K562 (cell line): ENCODE measurements around the gene NRSN2. TPM values are rescaled to one million over a fixed set of nuclear protein-coding genes. Genes with fewer than 3 reads are reported as not detected.

Source experiments
- DACH1 ChIP-seq: fragments of 450-650 bp; IDR thresholded peaks from 2 replicates; pipeline ENCODE4 v1.6.1; 2018; ENCODE audit not compliant: partially characterized antibody
- ELF4 ChIP-seq: fragments of 450-650 bp; formaldehyde crosslinking; IDR thresholded peaks from 2 replicates; pipeline ENCODE4 v1.4.0; 2022; ENCODE audit warnings: missing genetic modification characterization
- ETV1 ChIP-seq: fragments of 450-650 bp; conservative IDR thresholded peaks from 2 replicates; pipeline ENCODE4 v1.6.1; 2016; ENCODE audit warnings: missing genetic modification characterization, control low read depth, low read depth, missing compliant biosample characterization
- GATAD2A ChIP-seq: fragments of 450-650 bp; IDR thresholded peaks from 2 replicates; pipeline ENCODE4 v1.6.1; 2017
- HIVEP1 ChIP-seq: fragments of 250-450 bp; sonication (Bioruptor Pico); IDR thresholded peaks from 2 replicates; pipeline ENCODE4 v1.4.0; 2020; ENCODE audit warnings: mild to moderate bottlenecking
- HMG20A ChIP-seq: fragments of 450-650 bp; formaldehyde crosslinking; conservative IDR thresholded peaks from 2 replicates; pipeline ENCODE4 v1.4.0; 2020; ENCODE audit warnings: mild to moderate bottlenecking, mixed read lengths
- ILK ChIP-seq: fragments of 450-650 bp; IDR thresholded peaks from 2 replicates; pipeline ENCODE4 v1.6.1; 2016; ENCODE audit warnings: missing genetic modification characterization, low read depth, mild to moderate bottlenecking, missing compliant biosample characterization, moderate library complexity, borderline replicate concordance
- MIER1 ChIP-seq: fragments of 450-650 bp; IDR thresholded peaks from 2 replicates; pipeline ENCODE4 v1.6.1; 2016; ENCODE audit warnings: antibody characterized with exemption, mild to moderate bottlenecking, low read depth
- PHF21A ChIP-seq: fragments of 450-650 bp; IDR thresholded peaks from 2 replicates; pipeline ENCODE4 v1.6.1; 2017; ENCODE audit warnings: low read depth, borderline replicate concordance
- TCF3 ChIP-seq: sonication (generic); formaldehyde crosslinking; IDR thresholded peaks from 2 replicates; pipeline ENCODE4 v1.4.0; 2020; ENCODE audit warnings: mild to moderate bottlenecking, missing genetic modification reagents
- XRCC4 ChIP-seq: IDR thresholded peaks from one replicate; pipeline ENCODE4 v1.6.1; 2011; ENCODE audit not compliant: insufficient read depth, insufficient read length; ENCODE audit errors: extremely low read depth
- ZNF263 ChIP-seq: sonication (generic); formaldehyde crosslinking; IDR thresholded peaks from 2 replicates; pipeline ENCODE4 v1.8.0; 2022; ENCODE audit warnings: mild to moderate bottlenecking, missing genetic modification reagents, borderline replicate concordance
- ZNF707 ChIP-seq: fragments of 250-450 bp; sonication (Bioruptor Pico); conservative IDR thresholded peaks from 2 replicates; pipeline ENCODE4 v1.8.0; 2022; ENCODE audit warnings: inconsistent platforms, mild to moderate bottlenecking, moderate library complexity
- ZNF766 ChIP-seq: fragments of 200-800 bp; sonication (Bioruptor generic); conservative IDR thresholded peaks from 2 replicates; pipeline ENCODE4 v1.6.1; 2016; ENCODE audit warnings: missing genetic modification characterization, missing compliant biosample characterization
- polyA plus RNA-seq, 8 experiments: library from polyadenylated mRNA; depleted of rRNA in 4 of 8; stranded (reverse) in 5 of 8; unstranded in 3 of 8; fragments of >200 nt; fragmentation: Nextera tagmentation in 2 of 8; fragmentation: Illumina TruSeq in 1 of 8; extraction: Ambion mirVana in 2 of 8; extraction: Trizol in 1 of 8; gene quantifications; 2 replicates each; pipeline versions ENCODE4 v1.2.1 to v1.2.3, GENCODE V29; 2011 to 2014; ENCODE audit warnings: inconsistent platforms in 1 of 8, missing spikeins in 1 of 8
- total RNA-seq, 7 experiments: library from RNA; depleted of rRNA in 6 of 7; stranded (reverse); fragments of >200 nt in 6 of 7; fragmentation: Illumina TruSeq in 2 of 7; extraction: Trizol in 2 of 7; gene quantifications; 2 replicates each; pipeline versions ENCODE4 v1.2.1 to v1.2.3, GENCODE V29; 2011 to 2021; ENCODE audit warnings: low replicate concordance in 1 of 7
- TF ChIP-seq, protein P1 (sequence below): sonication (generic); formaldehyde crosslinking; IDR thresholded peaks from 2 replicates; pipeline ENCODE4 v1.8.0; 2022; ENCODE audit warnings: missing genetic modification reagents, mild to moderate bottlenecking, borderline replicate concordance
- TF ChIP-seq, protein P2 (sequence below): sonication (generic); formaldehyde crosslinking; IDR thresholded peaks from 2 replicates; pipeline ENCODE4 v1.8.1; 2023; ENCODE audit warnings: mild to moderate bottlenecking, missing genetic modification reagents
- TF ChIP-seq, protein P3 (sequence below): fragments of 200-800 bp; sonication (Bioruptor generic); IDR thresholded peaks from 2 replicates; pipeline ENCODE4 v1.6.1; 2016; ENCODE audit warnings: missing genetic modification characterization, missing compliant biosample characterization
- TF ChIP-seq, protein P4 (sequence below): sonication (generic); formaldehyde crosslinking; IDR thresholded peaks from 2 replicates; pipeline ENCODE4 v1.8.1; 2023; ENCODE audit warnings: mild to moderate bottlenecking, missing genetic modification reagents, moderate library complexity

Gene NRSN2
- total and polyA plus RNA-seq, 9 of the 15 experiments (the other 6 are each of a cell fraction or from before 2014, with no cell fraction given), result 7.5 to 29.7 (median 11.1) TPM

DNA sequence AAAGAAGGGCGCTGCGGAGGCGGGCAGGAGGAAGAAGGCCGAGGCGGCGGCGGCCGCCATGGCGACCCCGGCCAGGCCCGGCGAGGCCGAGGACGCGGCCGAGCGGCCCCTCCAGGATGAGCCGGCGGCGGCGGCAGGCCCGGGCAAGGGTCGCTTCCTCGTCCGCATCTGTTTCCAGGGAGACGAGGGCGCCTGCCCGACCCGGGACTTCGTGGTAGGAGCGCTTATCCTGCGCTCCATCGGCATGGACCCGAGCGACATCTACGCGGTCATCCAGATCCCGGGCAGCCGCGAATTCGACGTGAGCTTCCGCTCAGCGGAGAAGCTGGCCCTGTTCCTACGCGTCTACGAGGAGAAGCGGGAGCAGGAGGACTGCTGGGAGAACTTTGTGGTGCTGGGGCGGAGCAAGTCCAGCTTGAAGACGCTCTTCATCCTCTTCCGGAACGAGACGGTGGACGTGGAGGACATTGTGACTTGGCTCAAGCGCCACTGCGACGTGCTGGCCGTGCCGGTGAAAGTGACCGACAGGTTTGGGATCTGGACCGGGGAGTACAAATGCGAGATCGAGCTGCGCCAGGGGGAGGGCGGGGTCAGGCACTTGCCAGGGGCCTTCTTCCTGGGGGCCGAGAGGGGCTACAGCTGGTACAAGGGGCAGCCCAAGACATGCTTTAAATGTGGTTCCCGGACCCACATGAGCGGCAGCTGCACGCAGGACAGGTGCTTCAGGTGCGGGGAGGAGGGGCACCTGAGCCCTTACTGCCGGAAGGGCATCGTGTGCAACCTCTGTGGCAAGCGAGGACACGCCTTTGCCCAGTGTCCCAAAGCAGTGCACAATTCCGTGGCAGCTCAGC is 48.8 kb upstream of the NRSN2 start (continued):
- TF ChIP-seq, protein P1, sequence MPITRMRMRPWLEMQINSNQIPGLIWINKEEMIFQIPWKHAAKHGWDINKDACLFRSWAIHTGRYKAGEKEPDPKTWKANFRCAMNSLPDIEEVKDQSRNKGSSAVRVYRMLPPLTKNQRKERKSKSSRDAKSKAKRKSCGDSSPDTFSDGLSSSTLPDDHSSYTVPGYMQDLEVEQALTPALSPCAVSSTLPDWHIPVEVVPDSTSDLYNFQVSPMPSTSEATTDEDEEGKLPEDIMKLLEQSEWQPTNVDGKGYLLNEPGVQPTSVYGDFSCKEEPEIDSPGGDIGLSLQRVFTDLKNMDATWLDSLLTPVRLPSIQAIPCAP (CRISPR knock-in tag), result no peak
- TF ChIP-seq XRCC4, result no peak
- no peak for TF ChIP-seq TCF3 (CRISPR knock-in tag)
- TF ChIP-seq, protein P2, sequence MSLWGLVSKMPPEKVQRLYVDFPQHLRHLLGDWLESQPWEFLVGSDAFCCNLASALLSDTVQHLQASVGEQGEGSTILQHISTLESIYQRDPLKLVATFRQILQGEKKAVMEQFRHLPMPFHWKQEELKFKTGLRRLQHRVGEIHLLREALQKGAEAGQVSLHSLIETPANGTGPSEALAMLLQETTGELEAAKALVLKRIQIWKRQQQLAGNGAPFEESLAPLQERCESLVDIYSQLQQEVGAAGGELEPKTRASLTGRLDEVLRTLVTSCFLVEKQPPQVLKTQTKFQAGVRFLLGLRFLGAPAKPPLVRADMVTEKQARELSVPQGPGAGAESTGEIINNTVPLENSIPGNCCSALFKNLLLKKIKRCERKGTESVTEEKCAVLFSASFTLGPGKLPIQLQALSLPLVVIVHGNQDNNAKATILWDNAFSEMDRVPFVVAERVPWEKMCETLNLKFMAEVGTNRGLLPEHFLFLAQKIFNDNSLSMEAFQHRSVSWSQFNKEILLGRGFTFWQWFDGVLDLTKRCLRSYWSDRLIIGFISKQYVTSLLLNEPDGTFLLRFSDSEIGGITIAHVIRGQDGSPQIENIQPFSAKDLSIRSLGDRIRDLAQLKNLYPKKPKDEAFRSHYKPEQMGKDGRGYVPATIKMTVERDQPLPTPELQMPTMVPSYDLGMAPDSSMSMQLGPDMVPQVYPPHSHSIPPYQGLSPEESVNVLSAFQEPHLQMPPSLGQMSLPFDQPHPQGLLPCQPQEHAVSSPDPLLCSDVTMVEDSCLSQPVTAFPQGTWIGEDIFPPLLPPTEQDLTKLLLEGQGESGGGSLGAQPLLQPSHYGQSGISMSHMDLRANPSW (CRISPR knock-in tag), result no peak
- TF ChIP-seq ZNF707 (CRISPR knock-in tag), result no peak
- TF ChIP-seq, protein P3, sequence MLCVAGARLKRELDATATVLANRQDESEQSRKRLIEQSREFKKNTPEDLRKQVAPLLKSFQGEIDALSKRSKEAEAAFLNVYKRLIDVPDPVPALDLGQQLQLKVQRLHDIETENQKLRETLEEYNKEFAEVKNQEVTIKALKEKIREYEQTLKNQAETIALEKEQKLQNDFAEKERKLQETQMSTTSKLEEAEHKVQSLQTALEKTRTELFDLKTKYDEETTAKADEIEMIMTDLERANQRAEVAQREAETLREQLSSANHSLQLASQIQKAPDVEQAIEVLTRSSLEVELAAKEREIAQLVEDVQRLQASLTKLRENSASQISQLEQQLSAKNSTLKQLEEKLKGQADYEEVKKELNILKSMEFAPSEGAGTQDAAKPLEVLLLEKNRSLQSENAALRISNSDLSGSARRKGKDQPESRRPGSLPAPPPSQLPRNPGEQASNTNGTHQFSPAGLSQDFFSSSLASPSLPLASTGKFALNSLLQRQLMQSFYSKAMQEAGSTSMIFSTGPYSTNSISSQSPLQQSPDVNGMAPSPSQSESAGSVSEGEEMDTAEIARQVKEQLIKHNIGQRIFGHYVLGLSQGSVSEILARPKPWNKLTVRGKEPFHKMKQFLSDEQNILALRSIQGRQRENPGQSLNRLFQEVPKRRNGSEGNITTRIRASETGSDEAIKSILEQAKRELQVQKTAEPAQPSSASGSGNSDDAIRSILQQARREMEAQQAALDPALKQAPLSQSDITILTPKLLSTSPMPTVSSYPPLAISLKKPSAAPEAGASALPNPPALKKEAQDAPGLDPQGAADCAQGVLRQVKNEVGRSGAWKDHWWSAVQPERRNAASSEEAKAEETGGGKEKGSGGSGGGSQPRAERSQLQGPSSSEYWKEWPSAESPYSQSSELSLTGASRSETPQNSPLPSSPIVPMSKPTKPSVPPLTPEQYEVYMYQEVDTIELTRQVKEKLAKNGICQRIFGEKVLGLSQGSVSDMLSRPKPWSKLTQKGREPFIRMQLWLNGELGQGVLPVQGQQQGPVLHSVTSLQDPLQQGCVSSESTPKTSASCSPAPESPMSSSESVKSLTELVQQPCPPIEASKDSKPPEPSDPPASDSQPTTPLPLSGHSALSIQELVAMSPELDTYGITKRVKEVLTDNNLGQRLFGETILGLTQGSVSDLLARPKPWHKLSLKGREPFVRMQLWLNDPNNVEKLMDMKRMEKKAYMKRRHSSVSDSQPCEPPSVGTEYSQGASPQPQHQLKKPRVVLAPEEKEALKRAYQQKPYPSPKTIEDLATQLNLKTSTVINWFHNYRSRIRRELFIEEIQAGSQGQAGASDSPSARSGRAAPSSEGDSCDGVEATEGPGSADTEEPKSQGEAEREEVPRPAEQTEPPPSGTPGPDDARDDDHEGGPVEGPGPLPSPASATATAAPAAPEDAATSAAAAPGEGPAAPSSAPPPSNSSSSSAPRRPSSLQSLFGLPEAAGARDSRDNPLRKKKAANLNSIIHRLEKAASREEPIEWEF (CRISPR knock-in tag), result no peak
- TF ChIP-seq, protein P4, sequence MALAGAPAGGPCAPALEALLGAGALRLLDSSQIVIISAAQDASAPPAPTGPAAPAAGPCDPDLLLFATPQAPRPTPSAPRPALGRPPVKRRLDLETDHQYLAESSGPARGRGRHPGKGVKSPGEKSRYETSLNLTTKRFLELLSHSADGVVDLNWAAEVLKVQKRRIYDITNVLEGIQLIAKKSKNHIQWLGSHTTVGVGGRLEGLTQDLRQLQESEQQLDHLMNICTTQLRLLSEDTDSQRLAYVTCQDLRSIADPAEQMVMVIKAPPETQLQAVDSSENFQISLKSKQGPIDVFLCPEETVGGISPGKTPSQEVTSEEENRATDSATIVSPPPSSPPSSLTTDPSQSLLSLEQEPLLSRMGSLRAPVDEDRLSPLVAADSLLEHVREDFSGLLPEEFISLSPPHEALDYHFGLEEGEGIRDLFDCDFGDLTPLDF (CRISPR knock-in tag), result 0 out of 2 replicates have a peak, but pooled peaks have one; percentile 27
- no peak for TF ChIP-seq ELF4 (CRISPR knock-in tag)
- TF ChIP-seq ETV1 (tag), result peak; percentile 57
- no peak for TF ChIP-seq HMG20A (CRISPR knock-in tag)
- no peak for TF ChIP-seq DACH1
- no peak for TF ChIP-seq PHF21A
- TF ChIP-seq GATAD2A, result no peak
- no peak for TF ChIP-seq ILK (tag)
- no peak for TF ChIP-seq ZNF766
- TF ChIP-seq MIER1, result no peak
- no peak for TF ChIP-seq HIVEP1 (CRISPR knock-in tag)
- 0 out of 2 replicates have a peak, but pooled peaks have one; percentile 36 for TF ChIP-seq ZNF263 (CRISPR knock-in tag)
